Measurements from ENCODE around the gene WWC2.

DNA sequence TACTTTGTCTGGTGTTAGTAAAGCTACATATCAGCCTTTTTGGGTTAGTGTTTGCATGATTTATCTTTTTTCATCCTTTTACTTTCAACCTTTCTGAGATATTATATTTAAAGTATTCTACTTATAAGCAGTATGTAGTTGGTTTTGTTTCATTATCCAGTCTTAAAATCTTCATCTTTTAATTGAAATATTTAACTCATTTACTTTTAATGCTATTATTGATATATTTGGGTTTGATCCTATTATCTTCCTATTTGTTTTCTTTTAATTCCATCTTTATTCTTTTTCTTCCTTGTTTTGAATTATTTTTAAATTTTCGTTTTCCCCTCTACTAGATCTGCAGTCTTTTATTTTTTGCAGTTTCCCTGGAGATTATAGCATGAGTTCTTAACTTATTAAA lies 177.0 kb downstream of the WWC2 start:
- no peak for TF ChIP-seq CTCF (IDR thresholded peaks at IDR 0.05; ENCODE audit: low read depth, low read length)
- TF ChIP-seq EZH2phosphoT487 (IDR thresholded peaks at IDR 0.05; ENCODE audit: low read depth): no peak
